ENCODE data around the gene PTOV1. TPM values are rescaled to one million over a fixed set of nuclear protein-coding genes. Genes with fewer than 3 reads are reported as not detected.

The PTOV1 gene
- total and polyA plus RNA-seq, 3 donors from 2014 or later = 235 to 260 (median 257) TPM

GRCh38 chr19:49831592-49831991, 19.4 kb upstream of the PTOV1 start:
- DNase-seq = no peak
- Histone ChIP-seq H3K27ac (no peak overlapping the region), H3K27me3 (no peaks in the 10 kb centered on the region), H3K4me3 (no peak overlapping the region), H3K9me3 (no peaks in the 10 kb centered on the region), H3K4me1 (peaks cover 4% of the 10 kb centered on the region), H3K36me3 (ENCODE audit: low read depth, missing control alignments) (peaks cover 3% of the 10 kb centered on the region)
- intact Hi-C loops (cut with DNase I; ENCODE audit: low total_unique reads) = no loop called here
- TF ChIP-seq POLR2A (IDR thresholded peaks at IDR 0.05) (no peak), CTCF (IDR thresholded peaks at IDR 0.05) (no peak)
- 90 to 93% methylated on average over 2 to 8 of the region's 8 CpGs for WGBS, 2 donors

GRCh38 chr19:49832556-49832955, 18.4 kb upstream of the PTOV1 start:
- Histone ChIP-seq H3K4me3 (no peak overlapping the region), H3K9me3 (no peaks in the 10 kb centered on the region), H3K36me3 (ENCODE audit: low read depth, missing control alignments) (peaks cover 3% of the 10 kb centered on the region), H3K27ac (no peak overlapping the region), H3K27me3 (no peaks in the 10 kb centered on the region), H3K4me1 (no peaks in the 10 kb centered on the region)
- TF ChIP-seq CTCF (IDR thresholded peaks at IDR 0.05) (no peak), POLR2A (IDR thresholded peaks at IDR 0.05) (no peak)
- no peak for DNase-seq
- intact Hi-C loops (cut with DNase I; ENCODE audit: low total_unique reads) = no loop called here
- WGBS, 2 donors = 50 to 79% methylated on average over 9 of the region's 9 CpGs

- peaks cover 3% of the 10 kb centered on the region for H3K36me3 ChIP-seq (ENCODE audit: low read depth, missing control alignments)
- no peaks in the 10 kb centered on the region for H3K9me3 ChIP-seq
- H3K4me1 ChIP-seq = no peaks in the 10 kb centered on the region
- H3K4me3 ChIP-seq = no peak overlapping the region
- DNase-seq = no peak
- TF ChIP-seq CTCF (IDR thresholded peaks at IDR 0.05) (no peak), POLR2A (IDR thresholded peaks at IDR 0.05) (no peak)
- intact Hi-C loops (cut with DNase I; ENCODE audit: low total_unique reads) = no loop called here
- no peak overlapping the region for H3K27ac ChIP-seq
- H3K27me3 ChIP-seq = no peaks in the 10 kb centered on the region
- WGBS, 2 donors = 92 to 93% methylated on average over 4 to 7 of the region's 7 CpGs
Measured at GRCh38 chr19:49833599-49833998, 17.4 kb upstream of the PTOV1 start.

- TF ChIP-seq POLR2A (IDR thresholded peaks at IDR 0.05) = no peak
- TF ChIP-seq CTCF (IDR thresholded peaks at IDR 0.05) = no peak
- no peak overlapping the region for H3K4me3 ChIP-seq
- H3K27ac ChIP-seq = no peak overlapping the region
- H3K27me3 ChIP-seq = no peaks in the 10 kb centered on the region
- intact Hi-C loops (cut with DNase I; ENCODE audit: low total_unique reads) = no loop called here
- H3K4me1 ChIP-seq = no peaks in the 10 kb centered on the region
- H3K36me3 ChIP-seq (ENCODE audit: low read depth, missing control alignments) = peaks cover 3% of the 10 kb centered on the region
- WGBS, 2 donors = 94 to 100% methylated on average over 7 to 12 of the region's 12 CpGs
- H3K9me3 ChIP-seq = no peaks in the 10 kb centered on the region
- DNase-seq = no peak
Measured at GRCh38 chr19:49835562-49835961, 15.4 kb upstream of the PTOV1 start.

- WGBS, 2 donors = 91 to 94% methylated on average over 5 to 20 of the region's 20 CpGs
- no peak overlapping the region for H3K4me3 ChIP-seq
- peaks cover 3% of the 10 kb centered on the region for H3K36me3 ChIP-seq (ENCODE audit: low read depth, missing control alignments)
- H3K27me3 ChIP-seq = no peaks in the 10 kb centered on the region
- no peak for DNase-seq
- intact Hi-C loops (cut with DNase I; ENCODE audit: low total_unique reads) = no loop called here
- H3K9me3 ChIP-seq = no peaks in the 10 kb centered on the region
- H3K27ac ChIP-seq = no peak overlapping the region
- TF ChIP-seq POLR2A (IDR thresholded peaks at IDR 0.05) (no peak), CTCF (IDR thresholded peaks at IDR 0.05) (no peak)
- no peaks in the 10 kb centered on the region for H3K4me1 ChIP-seq
Measured at GRCh38 chr19:49836176-49837008, 14.6 kb upstream of the PTOV1 start.

All from testis (tissue), 3 donors.